OCI-M2 (cell line): ENCODE data around the gene DNAH10.
"Not testable (repeated sequence)": the region's sequence is repeated elsewhere in the genome, so short reads cannot be mapped to it uniquely, and the experiment has no call there.

ENCODE experiments used
- DNase-seq: peaks from one replicate; lab custom pipeline; 2025; ENCODE audit not compliant: unreplicated experiment; lab: John Stamatoyannopoulos, UW

Gene DNAH10

DNA sequence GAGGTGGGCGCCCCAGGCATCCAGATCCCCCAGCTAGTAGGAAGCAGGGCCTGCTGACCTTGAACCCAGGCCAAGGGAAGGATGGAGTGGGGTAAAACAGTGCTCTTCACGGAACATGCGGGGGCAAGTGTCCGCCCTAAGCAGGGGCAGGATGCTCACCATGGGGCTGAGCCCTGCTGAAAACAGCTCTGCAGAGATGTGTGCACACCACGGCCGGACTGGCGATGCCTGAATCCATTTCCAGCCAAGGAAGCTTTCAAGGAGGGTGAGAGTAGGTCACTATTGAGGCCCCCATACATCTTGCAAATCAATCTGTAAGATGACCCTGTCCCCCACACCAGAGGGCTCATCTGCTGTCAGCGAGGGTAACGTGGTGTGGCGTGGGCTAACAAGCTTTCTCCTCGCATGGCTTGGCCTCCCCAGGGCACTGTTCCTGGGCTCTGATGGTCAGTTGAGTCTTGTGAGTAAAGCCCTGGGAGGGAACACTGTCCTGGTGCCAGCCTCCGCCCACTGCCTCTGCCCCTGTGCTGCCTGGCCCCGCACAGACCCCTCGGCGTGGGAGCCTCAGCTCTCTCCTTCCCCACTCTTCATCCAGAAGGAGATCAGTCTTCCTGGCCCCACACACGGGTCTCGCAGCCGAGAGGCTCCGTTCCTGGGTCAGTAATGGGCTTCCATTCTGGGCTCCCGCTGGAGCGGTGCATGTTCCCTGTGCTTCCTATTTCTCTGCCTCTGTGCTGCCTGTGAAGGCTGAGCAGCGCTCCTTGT, 141.4 kb downstream of the DNAH10 start:
- no peak for DNase-seq

DNA sequence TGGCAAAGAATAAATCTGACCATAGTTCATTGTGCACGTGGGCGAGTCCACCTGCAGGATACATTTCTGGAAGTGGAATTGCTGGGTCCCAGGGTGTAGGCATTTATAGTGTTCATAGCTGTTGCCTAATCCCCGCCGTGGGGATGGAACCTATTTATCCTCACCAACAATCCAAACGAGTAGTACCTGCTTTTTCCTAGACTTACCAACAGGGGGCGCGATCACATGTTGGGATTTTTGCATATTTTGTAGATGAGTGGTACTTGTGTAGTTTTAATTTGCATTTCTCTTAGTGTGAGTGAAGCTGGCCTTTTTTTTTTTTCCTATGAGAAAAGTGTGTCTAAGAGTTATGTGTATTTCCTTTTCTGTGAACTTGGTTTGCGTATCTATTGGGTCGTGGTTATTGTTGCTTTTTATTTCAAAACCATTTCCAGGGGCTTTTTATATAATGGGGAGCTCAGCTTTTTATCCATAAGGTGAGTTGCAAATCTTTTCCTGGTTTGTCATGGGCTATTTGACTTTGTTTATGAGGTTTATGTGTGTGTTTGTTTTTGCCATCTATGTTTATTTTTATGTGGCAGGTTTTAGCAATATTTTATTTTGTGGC, 143.3 kb downstream of the DNAH10 start:
- DNase-seq = no peak

GRCh38 chr12:123906711-123907420, 144.8 kb downstream of the DNAH10 start:
- DNase-seq = no peak

- DNase-seq = no peak
These were observed 145.8 kb downstream of the DNAH10 start for GRCh38 chr12:123907726-123908476.

GRCh38 chr12:123908884-123909725, 147.0 kb downstream of the DNAH10 start:
- no peak for DNase-seq

DNA sequence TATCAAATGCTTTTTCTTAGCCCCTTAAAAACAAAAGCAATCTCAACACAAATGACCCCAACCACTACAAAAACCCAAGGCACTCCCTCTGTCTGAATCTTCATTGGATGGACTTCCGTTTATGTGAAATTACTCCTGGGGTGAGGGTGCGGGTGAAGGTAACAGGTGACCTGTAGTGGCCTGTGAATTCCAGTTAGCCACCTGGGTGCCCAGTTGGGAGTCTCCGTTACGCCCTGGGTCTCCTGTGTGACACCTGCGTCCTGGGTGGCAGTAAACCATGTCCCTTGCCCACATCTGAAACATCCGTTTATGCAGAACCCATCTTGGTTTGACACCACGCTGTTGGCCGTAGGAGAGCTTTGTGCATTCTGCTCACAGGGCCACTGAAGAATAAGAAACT, 148.0 kb downstream of the DNAH10 start:
- DNase-seq = no peak

DNA sequence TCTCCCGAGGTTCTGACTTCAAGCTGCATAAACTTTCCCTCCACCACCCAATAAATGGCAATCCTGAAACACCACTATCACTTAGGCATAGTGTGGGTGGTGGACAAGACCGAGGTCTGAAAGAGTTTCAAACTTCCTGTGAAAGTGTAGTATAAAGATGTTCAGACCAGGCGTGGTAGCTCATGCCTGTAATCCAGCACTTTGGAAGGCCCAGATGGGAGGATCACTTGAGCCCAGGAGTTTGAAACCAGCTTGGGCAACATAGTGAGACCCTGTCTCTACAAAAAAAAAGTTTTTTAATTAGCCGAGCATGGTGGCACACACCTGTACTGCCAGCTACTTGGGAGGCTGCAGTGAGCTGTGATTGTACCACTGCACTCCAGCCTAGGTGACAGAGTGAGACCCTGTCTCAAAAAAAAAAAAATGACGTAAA, 148.7 kb downstream of the DNAH10 start:
- DNase-seq = no peak

DNA sequence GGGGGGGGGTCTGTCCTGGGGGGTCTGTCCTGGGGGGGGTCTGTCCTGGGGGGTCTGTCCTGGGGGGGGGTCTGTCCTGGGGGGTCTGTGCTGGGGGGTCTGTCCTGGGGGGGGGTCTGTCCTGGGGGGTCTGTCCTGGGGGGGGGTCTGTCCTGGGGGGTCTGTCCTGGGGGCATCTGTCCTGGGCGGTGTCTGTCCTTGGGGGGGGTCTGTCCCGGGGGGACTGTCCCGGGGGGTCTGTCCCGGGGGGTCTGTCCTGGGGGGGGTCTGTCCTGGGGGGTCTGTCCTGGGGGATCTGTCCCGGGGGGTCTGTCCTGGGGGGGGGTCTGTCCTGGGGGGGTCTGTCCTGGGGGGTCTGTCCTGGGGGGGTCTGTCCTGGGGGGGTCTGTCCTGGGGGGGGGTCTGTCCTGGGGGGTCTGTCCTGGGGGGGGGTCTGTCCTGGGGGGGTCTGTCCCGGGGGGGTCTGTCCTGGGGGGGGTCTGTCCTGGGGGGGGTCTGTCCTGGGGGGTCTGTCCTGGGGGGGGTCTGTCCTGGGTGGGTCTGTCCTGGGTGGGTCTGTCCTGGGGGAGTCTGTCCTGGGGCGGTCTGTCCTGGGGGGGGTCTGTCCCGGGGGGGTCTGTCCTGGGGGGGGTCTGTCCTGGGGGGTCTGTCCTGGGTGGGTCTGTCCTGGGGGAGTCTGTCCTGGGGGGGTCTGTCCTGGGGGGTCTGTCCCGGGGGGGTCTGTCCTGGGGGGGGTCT, 149.7 kb downstream of the DNAH10 start:
- not testable (repeated sequence) for DNase-seq

GRCh38 chr12:123912415-123913380, 150.6 kb downstream of the DNAH10 start:
- no peak for DNase-seq

- DNase-seq = no peak
These were observed 152.7 kb downstream of the DNAH10 start for GRCh38 chr12:123914726-123915333.

DNA sequence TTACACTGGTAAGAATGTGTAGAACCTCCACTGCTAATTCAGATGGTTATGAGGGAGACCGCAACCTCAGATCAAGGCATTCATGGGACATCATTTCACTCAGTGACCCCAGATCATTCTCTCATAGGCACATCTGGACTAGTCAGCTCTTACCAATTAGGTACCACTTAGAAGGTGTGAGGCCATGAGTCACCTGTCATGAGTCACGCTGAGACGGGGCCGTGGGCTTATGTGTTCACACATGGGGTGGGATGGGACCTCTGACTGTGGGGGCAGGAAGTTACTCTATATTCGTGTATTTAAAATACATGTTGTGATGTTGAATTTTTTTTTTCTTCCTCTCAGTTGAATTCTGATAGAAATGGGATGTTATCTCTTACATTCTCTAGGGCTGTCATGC, 154.6 kb downstream of the DNAH10 start:
- no peak for DNase-seq

DNA sequence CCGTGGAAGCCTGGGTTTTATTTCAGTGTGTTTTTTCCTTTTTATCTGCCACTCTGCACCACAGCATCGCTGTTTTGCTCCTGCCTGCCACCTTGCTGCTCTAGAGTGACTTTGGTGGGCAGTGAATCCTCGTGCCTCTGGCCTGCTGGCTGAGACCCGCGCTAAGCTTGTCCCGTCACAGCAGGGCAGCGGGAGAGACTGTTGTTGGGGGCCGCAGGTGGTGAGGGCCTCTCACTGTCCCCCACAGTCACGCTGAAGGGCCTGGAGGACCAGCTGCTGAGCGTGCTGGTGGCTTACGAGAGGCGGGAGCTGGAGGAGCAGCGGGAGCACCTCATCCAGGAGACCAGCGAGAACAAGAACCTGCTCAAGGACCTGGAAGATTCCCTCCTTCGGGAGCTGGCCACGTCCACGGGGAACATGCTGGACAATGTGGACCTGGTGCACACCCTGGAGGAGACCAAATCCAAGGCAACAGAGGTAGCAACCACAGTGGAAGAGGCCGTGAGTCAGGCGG, 155.3 kb downstream of the DNAH10 start:
- DNase-seq = no peak

DNA sequence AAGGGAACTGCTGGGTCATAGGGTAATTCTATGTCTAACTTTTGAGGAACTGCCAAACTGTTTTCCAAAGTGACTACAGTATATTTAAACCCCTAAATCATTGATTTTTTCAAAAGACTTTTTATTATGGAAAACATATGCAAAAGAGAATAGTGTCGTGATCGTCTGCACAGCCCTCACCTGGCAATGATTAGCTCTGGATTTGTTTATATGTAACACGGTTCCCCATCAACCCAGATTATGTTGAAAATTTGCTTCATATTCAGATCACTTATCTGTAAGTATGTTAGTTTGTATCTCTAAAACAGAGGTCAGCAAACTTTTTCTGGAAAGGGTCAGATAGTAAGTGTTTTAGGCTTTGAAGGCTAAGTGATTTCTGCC, 157.9 kb downstream of the DNAH10 start:
- no peak for DNase-seq

DNA sequence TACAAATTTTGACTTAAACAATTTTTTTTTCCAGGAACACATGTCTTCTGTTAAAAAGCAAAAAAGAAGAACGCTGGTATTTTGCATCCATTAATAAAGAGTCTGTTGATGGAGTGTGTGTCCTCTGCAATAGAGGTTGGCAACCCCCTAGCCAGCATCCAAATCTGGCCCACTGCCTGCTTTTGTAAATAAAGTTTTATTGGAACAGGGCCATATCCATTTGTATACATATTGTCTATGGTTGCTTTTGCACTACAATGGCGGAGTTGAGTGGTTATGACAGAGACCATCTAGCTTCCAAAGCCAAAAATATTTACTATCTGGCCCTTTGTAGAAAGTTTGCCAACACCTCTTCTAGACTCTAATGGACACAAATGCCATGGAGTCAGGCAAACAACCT, 160.9 kb downstream of the DNAH10 start:
- DNase-seq = no peak

GRCh38 chr12:123923927-123924326, 161.8 kb downstream of the DNAH10 start:
- DNase-seq = no peak

DNA sequence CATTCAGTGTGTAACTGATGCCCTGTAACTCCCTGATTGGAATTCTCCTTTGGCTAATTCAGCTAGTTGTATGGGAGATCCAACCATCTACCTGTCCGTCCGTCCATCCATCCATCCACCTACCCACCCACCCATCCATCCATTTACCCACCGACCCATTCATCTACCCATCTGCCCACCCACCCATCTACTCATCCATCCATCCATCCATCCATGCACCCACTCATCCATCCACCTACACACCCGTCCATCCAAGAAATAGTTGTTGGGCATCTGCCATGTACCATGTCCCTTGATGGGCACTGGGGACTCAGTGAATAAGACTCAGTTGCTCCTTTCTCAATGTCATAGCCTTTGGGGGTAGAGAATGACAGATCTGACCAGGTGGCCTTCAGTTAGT, 162.4 kb downstream of the DNAH10 start:
- no peak for DNase-seq

- DNase-seq = no peak
These were observed 166.3 kb downstream of the DNAH10 start for GRCh38 chr12:123928274-123928865.

DNA sequence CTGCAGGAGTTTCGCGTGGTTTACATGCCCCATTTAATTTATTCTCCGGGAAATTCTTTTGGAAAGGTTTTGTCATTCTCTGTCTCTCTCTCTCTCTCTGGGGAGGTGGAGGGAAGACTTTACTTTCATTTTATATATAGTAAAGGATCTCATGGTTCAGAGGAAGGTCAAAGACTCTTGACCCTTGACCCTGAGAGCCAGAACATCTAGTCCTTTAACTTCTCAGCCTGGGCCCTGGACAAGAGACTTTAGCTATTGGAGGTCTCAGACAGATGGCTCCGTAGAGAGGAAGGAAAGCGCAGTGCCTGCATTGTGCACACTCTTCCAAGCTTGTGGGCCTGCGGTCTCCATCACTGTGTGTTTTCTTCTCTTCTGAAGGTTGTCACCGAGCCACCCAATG, 166.8 kb downstream of the DNAH10 start:
- DNase-seq = no peak
